Fibroblast of the aortic adventitia (primary cell): ENCODE measurements around the gene COX5B. TPM values are rescaled to one million over a fixed set of nuclear protein-coding genes. Genes with fewer than 3 reads are reported as not detected.
A peak's percentile ranks its signal among the peaks of the same experiment; 100 is the strongest.

Experiments used
- DNase-seq: peaks from one replicate; pipeline ENCODE4 v3.0.0-alpha.2; 2010; ENCODE audit warnings: low read depth
- H3K4me3 ChIP-seq: 2 replicates; pipeline ENCODE4 v1.5.1; 2011; ENCODE audit warnings: low read depth, mild to moderate bottlenecking, control low read depth, low read length, moderate library complexity
- total RNA-seq: library from RNA; depleted of rRNA; stranded (reverse); fragments of >200 nt; gene quantifications from 2 replicates; pipeline ENCODE4 v1.2.3, GENCODE V29; 2012; ENCODE audit warnings: low replicate concordance
- TF ChIP-seq, protein P1 (sequence below): IDR thresholded peaks from 2 replicates; pipeline ENCODE4 v1.5.1; 2011; ENCODE audit warnings: mild to moderate bottlenecking, low read length, control low read depth, inconsistent platforms; ENCODE audit not compliant: insufficient read depth

COX5B gene
- total RNA-seq, 1 donor, result 198 TPM

DNA sequence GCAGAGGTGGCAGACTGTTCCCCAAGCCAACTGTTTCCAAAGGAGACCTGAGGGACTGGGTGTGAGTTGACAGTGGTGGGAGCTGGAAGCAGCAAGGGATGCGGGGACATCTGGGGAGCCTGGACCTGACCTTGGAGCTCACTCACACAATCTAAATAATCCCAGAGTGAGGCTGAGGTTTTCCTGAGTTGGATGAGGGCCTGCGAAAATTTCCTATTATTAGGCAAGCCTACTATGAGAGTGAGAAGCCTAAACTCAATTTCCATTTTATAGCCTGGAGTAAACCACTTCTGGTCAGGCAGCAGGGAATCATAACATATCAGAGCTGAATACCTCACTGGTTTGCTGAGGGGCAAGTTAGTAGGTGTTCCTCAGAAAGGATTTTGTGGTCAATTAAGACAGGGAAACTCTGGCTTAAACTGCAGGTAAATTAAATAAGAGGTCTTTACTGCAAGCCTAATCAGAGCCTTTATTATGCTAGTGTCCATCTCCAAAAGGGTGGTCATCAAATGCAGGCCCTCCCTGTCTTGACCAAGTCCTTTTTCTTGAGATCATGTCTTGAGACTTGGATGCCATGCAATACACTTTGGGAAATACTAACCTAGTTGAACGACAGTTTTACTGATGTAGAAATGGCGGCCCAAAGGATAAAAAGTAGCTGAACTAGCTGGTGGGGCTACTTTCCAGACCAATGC is 1.7 kb upstream of the COX5B start:
- TF ChIP-seq, protein P1, sequence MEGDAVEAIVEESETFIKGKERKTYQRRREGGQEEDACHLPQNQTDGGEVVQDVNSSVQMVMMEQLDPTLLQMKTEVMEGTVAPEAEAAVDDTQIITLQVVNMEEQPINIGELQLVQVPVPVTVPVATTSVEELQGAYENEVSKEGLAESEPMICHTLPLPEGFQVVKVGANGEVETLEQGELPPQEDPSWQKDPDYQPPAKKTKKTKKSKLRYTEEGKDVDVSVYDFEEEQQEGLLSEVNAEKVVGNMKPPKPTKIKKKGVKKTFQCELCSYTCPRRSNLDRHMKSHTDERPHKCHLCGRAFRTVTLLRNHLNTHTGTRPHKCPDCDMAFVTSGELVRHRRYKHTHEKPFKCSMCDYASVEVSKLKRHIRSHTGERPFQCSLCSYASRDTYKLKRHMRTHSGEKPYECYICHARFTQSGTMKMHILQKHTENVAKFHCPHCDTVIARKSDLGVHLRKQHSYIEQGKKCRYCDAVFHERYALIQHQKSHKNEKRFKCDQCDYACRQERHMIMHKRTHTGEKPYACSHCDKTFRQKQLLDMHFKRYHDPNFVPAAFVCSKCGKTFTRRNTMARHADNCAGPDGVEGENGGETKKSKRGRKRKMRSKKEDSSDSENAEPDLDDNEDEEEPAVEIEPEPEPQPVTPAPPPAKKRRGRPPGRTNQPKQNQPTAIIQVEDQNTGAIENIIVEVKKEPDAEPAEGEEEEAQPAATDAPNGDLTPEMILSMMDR, result no peak
- H3K4me3 ChIP-seq, result no peak overlapping the region
- DNase-seq, result no peak

- DNase-seq, result no peak
- TF ChIP-seq, protein P1, result no peak
- peak overlapping the region; percentile 96 for H3K4me3 ChIP-seq
Observed at GRCh38 chr2:97645112-97645694, 659 bp upstream of the COX5B start.

- H3K4me3 ChIP-seq, result peak overlapping the region; percentile 96
- DNase-seq, result no peak
- TF ChIP-seq, protein P1, result no peak
Observed at GRCh38 chr2:97646977-97647376, 1.1 kb downstream of the COX5B start.

- DNase-seq, result no peak
- TF ChIP-seq, protein P1, result no peak
- H3K4me3 ChIP-seq, result no peak overlapping the region
Observed at GRCh38 chr2:97651114-97651513, 5.3 kb downstream of the COX5B start.

- DNase-seq, result no peak
- H3K4me3 ChIP-seq, result no peak overlapping the region
- TF ChIP-seq, protein P1, result no peak
Observed at GRCh38 chr2:97653473-97653872, 7.6 kb downstream of the COX5B start.

DNA sequence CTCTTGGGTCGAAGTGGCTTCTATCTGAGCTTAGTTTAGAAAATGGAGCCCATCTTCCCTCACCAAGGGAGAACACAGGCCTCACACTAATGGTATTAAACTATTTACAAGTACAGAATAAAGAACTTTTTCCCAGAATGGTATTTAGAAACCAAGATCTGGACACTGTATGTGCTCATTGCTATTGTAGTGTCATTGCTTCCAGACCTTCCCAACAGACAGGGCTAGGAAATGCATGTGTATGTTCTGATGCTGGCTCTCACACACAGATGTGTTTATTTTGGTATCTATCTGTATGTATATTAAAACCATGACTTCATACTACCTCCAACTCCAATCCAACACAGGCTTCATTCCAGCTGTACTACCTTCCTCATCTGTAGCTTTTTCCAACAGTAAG is 8.0 kb downstream of the COX5B start:
- TF ChIP-seq, protein P1, result no peak
- H3K4me3 ChIP-seq, result no peak overlapping the region
- no peak for DNase-seq
